Urinary bladder (tissue), 4 donors: ENCODE data around the gene TGM2. TPM values are rescaled to one million over a fixed set of nuclear protein-coding genes. Genes with fewer than 3 reads are reported as not detected.
A peak's percentile ranks its signal among the peaks of the same experiment; 100 is the strongest.
"Not testable (repeated sequence)": the region's sequence is repeated elsewhere in the genome, so short reads cannot be mapped to it uniquely, and the experiment has no call there.

Experiments used
- DNase-seq: peaks from one replicate; pipeline ENCODE4 v3.0.0-alpha.2; 2015; ENCODE audit errors: extremely low spot score
- H3K27ac ChIP-seq: one replicate; pipeline ENCODE4 v1.5.1; 2013; ENCODE audit warnings: low read depth, mild to moderate bottlenecking, moderate library complexity
- H3K36me3 ChIP-seq: one replicate; pipeline ENCODE4 v1.6.1; 2013; ENCODE audit warnings: mild to moderate bottlenecking, moderate library complexity; ENCODE audit not compliant: insufficient read depth
- H3K4me1 ChIP-seq: one replicate; pipeline ENCODE4 v1.6.1; 2013; ENCODE audit warnings: mild to moderate bottlenecking, moderate library complexity; ENCODE audit not compliant: insufficient read depth
- H3K4me3 ChIP-seq: one replicate; pipeline ENCODE4 v1.5.1; 2013; ENCODE audit warnings: low read depth, low read length
- WGBS: extraction: QIAGEN DNeasy Blood & Tissue Kit; methylation state at CpG from one replicate; pipeline ENCODE4 v1.1.7; 2013; 5-methylcytosine and 5-hydroxymethylcytosine counted together
- polyA plus RNA-seq: library from polyadenylated mRNA; stranded (reverse); fragments of 200-250 nt; gene quantifications from one replicate; pipeline ENCODE4 v1.2.3, GENCODE V29; 2013
- total RNA-seq: library from RNA; depleted of rRNA; stranded (reverse); fragments of >200 nt; gene quantifications from one replicate; pipeline ENCODE4 v1.2.3, GENCODE V29; 2014
- donor health status: healthy with polysubstance abuse.
- donor health status: healthy.

Gene TGM2
- total and polyA plus RNA-seq, 2 donors = 75.7 to 360 TPM

- peak; percentile 46 for DNase-seq
- H3K4me1 ChIP-seq = no peaks in the 10 kb centered on the region
These were observed 56.6 kb downstream of the TGM2 start for GRCh38 chr20:38108438-38108985.

DNA sequence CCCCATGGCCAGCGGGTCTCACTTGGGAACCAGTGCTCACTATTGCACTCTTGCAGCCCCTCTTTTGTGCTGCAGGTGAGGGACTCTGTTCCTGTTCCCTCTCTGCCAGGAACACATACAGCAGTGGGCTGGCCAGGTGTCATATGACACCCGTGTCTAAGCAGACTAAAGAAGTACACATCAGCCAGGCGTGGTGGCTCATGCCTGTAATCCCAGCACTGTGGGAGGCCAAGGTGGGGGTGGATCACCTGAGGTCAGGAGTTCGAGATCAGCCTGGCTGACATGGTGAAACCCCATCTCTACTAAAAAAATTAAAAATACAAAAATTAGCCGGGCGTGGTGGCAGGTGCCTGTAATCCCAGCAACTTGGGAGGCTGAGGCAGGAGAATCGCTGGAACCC, 57.2 kb downstream of the TGM2 start:
- DNase-seq, H3K4me1 ChIP-seq, H3K36me3 ChIP-seq, H3K4me3 ChIP-seq, H3K27ac ChIP-seq: not testable (repeated sequence)
- WGBS = 82% methylated on average over 7 of the region's 7 CpGs

More at GRCh38 chr20:38108438-38108985, 56.6 kb downstream of the TGM2 start:
- H3K4me3 ChIP-seq = no peak overlapping the region
- 32% methylated on average over 4 of the region's 4 CpGs for WGBS
- H3K27ac ChIP-seq = peak overlapping the region; percentile 14
- no peaks in the 10 kb centered on the region for H3K36me3 ChIP-seq

GRCh38 chr20:38107386-38107785, 57.7 kb downstream of the TGM2 start:
- H3K27ac ChIP-seq, DNase-seq, H3K4me1 ChIP-seq, H3K36me3 ChIP-seq, H3K4me3 ChIP-seq: not testable (repeated sequence)
- WGBS = 79% methylated on average over 1 of the region's 1 CpG

DNA sequence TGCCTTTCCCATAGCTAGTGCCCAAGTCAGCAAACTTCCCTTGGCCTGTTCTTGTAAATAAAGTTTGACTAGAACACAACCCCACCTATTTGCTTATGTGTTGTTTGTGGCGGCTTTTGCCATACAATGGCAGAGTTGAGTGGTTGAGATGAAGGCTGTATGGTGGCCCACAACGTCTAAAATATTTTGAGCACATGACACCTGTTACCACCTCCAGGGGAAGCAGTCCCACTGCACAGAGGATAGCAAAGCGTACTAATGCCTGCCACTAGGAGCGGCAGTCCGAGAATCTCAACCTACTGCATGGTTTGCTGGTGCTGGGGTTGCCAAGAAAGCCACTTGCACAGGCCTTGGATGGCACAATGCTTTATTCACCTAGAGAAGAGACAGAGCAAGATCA, 58.6 kb downstream of the TGM2 start:
- no peak for DNase-seq
- no peak overlapping the region for H3K27ac ChIP-seq
- WGBS = 93% methylated on average over 5 of the region's 5 CpGs
- no peaks in the 10 kb centered on the region for H3K36me3 ChIP-seq
- H3K4me1 ChIP-seq = no peaks in the 10 kb centered on the region
- H3K4me3 ChIP-seq = no peak overlapping the region

- Histone ChIP-seq H3K27ac (no peak overlapping the region), H3K4me1 (no peaks in the 10 kb centered on the region), H3K4me3 (no peak overlapping the region), H3K36me3 (no peaks in the 10 kb centered on the region)
- 49% methylated on average over 1 of the region's 1 CpG for WGBS
- no peak for DNase-seq
These were observed 60.8 kb downstream of the TGM2 start for GRCh38 chr20:38104285-38104684.

GRCh38 chr20:38102206-38102605, 62.9 kb downstream of the TGM2 start:
- WGBS = 97% methylated on average over 5 of the region's 5 CpGs
- H3K27ac ChIP-seq, H3K4me1 ChIP-seq, H3K4me3 ChIP-seq, DNase-seq, H3K36me3 ChIP-seq: not testable (repeated sequence)

- H3K27ac ChIP-seq = no peak overlapping the region
- H3K4me1 ChIP-seq = no peaks in the 10 kb centered on the region
- no peak overlapping the region for H3K4me3 ChIP-seq
- H3K36me3 ChIP-seq = no peaks in the 10 kb centered on the region
- WGBS = 83% methylated on average over 1 of the region's 1 CpG
- DNase-seq = no peak
These were observed 66.1 kb downstream of the TGM2 start for GRCh38 chr20:38098952-38099351.

GRCh38 chr20:38095017-38095686, 69.9 kb downstream of the TGM2 start:
- Histone ChIP-seq H3K4me3 (no peak overlapping the region), H3K4me1 (no peaks in the 10 kb centered on the region), H3K27ac (no peak overlapping the region), H3K36me3 (no peaks in the 10 kb centered on the region)
- WGBS = 66% methylated on average over 7 of the region's 7 CpGs
- no peak for DNase-seq

DNA sequence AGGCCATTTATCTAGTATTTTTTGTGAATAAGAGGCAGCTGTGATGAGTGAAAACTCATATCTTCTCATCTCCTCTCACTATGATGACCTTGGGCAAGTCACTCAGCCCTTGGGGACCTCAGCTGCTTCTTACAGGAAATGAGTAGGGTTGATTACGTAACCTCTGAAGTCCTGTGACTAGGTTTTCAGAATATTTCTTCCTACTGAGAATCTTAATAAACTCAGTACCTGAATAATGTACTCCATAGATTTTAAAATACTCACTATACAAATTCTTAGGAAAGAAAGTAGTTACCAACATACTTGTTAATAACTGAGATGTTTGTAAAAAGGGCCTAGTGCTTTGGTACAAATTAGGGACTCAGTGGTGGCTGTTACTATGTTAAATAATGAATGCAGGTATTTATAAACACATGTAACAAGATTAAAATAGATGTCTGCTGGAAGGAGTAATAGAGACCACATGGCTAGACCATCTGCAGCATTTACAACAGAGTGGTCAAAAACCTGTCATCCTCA, 70.6 kb downstream of the TGM2 start:
- WGBS = 69% methylated on average over 1 of the region's 1 CpG
- DNase-seq = no peak

DNA sequence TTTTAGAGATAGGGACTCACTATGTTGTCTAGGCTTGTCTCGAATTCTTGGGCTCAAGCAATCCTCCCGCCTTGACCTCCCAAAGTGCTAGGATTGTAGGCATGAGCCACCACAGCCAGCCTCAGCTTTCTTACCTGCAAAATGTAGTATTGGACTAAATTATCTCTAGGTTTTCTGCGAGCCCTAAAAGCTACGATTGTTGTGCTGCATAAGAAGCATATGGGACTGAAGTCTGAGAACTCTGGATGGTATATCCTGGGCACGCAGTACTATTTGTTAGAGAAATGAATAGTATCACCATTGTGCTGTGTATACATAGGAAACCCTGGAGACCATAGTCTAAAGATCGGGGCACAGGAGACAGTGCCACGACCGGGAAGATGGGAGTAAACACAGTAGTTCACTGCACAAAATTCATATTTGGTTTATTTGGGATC, 71.4 kb downstream of the TGM2 start:
- Histone ChIP-seq H3K4me1 (no peaks in the 10 kb centered on the region), H3K27ac (no peak overlapping the region), H3K4me3 (no peak overlapping the region), H3K36me3 (no peaks in the 10 kb centered on the region)
- 89% methylated on average over 8 of the region's 8 CpGs for WGBS
- DNase-seq = no peak

More for the DNA sequence above, 70.6 kb downstream of the TGM2 start:
- Histone ChIP-seq H3K4me1 (no peaks in the 10 kb centered on the region), H3K36me3 (no peaks in the 10 kb centered on the region), H3K4me3 (no peak overlapping the region), H3K27ac (no peak overlapping the region)

- Histone ChIP-seq H3K4me3 (no peak overlapping the region), H3K36me3 (no peaks in the 10 kb centered on the region), H3K4me1 (no peaks in the 10 kb centered on the region), H3K27ac (no peak overlapping the region)
- no peak for DNase-seq
These were observed 72.2 kb downstream of the TGM2 start for GRCh38 chr20:38092915-38093314.

DNA sequence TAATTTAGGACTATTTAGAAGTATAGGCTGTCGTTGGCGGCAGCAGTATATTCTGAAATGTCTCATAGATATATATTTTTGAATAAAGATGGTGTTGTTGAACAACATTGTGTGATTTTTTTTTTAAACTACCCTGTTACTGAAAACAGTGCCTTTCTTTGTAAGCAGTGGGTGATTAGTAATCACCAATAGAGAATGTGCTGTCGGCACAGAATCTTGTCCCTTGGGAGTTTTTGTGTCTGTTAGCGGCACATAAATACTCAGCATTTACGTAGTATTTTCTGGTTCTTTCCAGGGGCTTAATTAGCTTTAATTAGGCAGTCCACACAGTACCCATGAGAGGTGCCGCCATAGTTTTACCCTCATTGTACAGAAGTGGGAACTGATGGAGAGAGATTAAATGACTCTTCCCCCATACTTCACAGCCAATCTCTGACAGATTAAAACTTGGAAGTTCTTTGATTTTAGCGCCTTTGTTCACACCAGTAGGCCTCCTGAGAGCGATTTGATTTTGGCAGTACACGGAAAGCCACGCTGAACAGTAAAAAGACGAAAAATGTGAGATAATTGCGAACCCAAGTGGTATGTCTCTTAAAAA, 72.7 kb downstream of the TGM2 start:
- WGBS = 84% methylated on average over 12 of the region's 12 CpGs
- no peaks in the 10 kb centered on the region for H3K36me3 ChIP-seq
- no peaks in the 10 kb centered on the region for H3K4me1 ChIP-seq
- H3K27ac ChIP-seq = no peak overlapping the region
- no peak overlapping the region for H3K4me3 ChIP-seq
- DNase-seq = no peak

- Histone ChIP-seq H3K4me3 (no peak overlapping the region), H3K36me3 (no peaks in the 10 kb centered on the region), H3K27ac (no peak overlapping the region), H3K4me1 (no peaks in the 10 kb centered on the region)
- 30% methylated on average over 6 of the region's 6 CpGs for WGBS
- DNase-seq = no peak
These were observed 73.4 kb downstream of the TGM2 start for GRCh38 chr20:38091441-38092216.
